HFFc6 (cell line): ENCODE results near the gene SCTR. TPM values are rescaled to one million over a fixed set of nuclear protein-coding genes. Genes with fewer than 3 reads are reported as not detected.

Experiments
- DNase-seq: peaks from one replicate; pipeline ENCODE4 v3.0.0-alpha.2; 2018
- H3K27ac Mint-ChIP-seq: 2 replicates; pipeline ENCODE4 v1.8.0; 2020; ENCODE audit warnings: mild to moderate bottlenecking, mixed read lengths
- H3K27me3 Mint-ChIP-seq: 2 replicates; pipeline ENCODE4 v1.8.0; 2021; ENCODE audit warnings: mild to moderate bottlenecking, moderate library complexity, mixed read lengths; ENCODE audit not compliant: insufficient read depth
- H3K36me3 Mint-ChIP-seq: 2 replicates; pipeline ENCODE4 v1.8.0; 2021; ENCODE audit warnings: low read depth, mixed read lengths
- H3K4me1 Mint-ChIP-seq: 2 replicates; pipeline ENCODE4 v1.8.0; 2020; ENCODE audit warnings: low read depth, mixed read lengths
- H3K4me3 Mint-ChIP-seq: 2 replicates; pipeline ENCODE4 v1.8.0; 2020; ENCODE audit warnings: mild to moderate bottlenecking, moderate library complexity, mixed read lengths
- H3K9me3 Mint-ChIP-seq: 2 replicates; pipeline ENCODE4 v1.8.0; 2020; ENCODE audit warnings: mild to moderate bottlenecking, mixed read lengths
- total RNA-seq, 6 experiments: library from RNA; stranded (reverse); fragmentation: NEBNext Ultra II Directional; extraction: Animal tissue kit (Norgen Biotek cat#: 25700); gene quantifications; 2 replicates in 1 of 6; 3 replicates in 5 of 6; pipeline ENCODE4 v1.2.3, GENCODE V29; 2021
- TF ChIP-seq, protein P1 (sequence below): fragments of 200-600 bp; sonication (generic); IDR thresholded peaks from 2 replicates; pipeline ENCODE4 v1.5.0; 2021; ENCODE audit warnings: antibody characterized with exemption, mild to moderate bottlenecking

SCTR gene
- total RNA-seq, 6 experiments from 2014 or later, result not detected

DNA sequence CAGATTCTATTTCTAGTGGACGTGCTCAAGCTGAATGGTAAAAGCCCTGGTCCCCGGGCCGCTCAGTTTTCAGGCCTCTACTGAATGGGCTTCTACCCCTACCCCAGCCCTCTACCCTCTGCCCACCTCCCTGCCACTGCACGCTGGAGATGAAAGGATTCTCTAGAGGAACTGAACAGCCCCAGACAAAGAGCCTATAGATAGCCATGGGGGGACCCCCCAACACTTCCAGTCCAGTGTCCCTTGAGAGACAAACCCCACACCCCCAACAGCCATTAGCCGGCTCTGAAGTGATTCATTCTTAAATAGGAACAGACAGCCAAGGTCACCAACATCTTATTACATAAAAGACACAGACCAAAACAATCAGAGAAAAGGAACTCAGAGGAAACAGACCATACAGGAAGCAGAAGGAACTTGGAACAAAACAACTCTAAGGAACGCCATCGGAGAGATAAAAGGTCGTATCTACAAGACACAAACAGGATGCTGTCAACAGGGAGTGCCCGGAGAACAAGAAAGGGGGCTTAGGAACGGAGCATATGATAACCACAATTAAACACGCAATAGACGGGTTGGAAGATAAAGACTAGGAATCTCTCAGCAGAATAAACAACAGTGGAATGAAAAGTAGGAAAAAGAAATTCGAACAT is 69.1 kb downstream of the SCTR start:
- Mint-ChIP-seq H3K36me3 (no peaks in the 10 kb centered on the region), H3K4me1 (no peaks in the 10 kb centered on the region), H3K27me3 (peaks cover 20% of the 10 kb centered on the region), H3K27ac (no peak overlapping the region), H3K9me3 (no peaks in the 10 kb centered on the region), H3K4me3 (no peak overlapping the region)
- TF ChIP-seq, protein P1, sequence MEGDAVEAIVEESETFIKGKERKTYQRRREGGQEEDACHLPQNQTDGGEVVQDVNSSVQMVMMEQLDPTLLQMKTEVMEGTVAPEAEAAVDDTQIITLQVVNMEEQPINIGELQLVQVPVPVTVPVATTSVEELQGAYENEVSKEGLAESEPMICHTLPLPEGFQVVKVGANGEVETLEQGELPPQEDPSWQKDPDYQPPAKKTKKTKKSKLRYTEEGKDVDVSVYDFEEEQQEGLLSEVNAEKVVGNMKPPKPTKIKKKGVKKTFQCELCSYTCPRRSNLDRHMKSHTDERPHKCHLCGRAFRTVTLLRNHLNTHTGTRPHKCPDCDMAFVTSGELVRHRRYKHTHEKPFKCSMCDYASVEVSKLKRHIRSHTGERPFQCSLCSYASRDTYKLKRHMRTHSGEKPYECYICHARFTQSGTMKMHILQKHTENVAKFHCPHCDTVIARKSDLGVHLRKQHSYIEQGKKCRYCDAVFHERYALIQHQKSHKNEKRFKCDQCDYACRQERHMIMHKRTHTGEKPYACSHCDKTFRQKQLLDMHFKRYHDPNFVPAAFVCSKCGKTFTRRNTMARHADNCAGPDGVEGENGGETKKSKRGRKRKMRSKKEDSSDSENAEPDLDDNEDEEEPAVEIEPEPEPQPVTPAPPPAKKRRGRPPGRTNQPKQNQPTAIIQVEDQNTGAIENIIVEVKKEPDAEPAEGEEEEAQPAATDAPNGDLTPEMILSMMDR, result no peak
- no peak for DNase-seq

DNA sequence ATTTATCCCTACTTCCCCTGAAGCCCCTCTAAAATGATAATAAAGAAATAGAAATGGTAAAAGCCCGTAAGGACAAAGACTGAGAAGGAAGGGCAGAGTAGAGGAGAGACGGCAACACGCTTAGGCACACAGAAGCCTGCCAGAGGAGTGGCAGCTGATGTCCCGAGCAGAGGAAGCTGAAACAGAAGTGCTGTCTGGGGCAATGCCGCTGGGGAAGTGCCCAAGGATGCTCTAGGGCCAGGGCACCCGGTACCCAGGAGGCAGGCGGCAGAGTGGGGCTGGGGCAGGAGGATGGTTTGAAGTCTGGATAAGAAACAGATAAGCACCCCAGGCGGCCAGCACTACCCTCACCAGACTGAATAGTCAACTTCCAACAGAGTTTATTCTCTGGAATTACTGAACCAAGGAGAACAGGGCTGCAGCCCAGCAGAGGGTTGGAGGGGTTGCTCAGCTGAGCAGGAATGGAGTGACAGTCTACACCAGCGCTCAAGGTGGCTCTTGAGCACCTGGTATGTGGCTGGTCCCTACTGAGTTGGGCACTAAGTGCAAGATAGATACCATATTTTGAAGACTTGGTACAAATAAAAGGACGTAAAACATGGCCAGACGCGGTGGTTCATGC is 70.2 kb downstream of the SCTR start:
- H3K4me3 Mint-ChIP-seq, result no peak overlapping the region
- peaks cover 20% of the 10 kb centered on the region for H3K27me3 Mint-ChIP-seq
- DNase-seq, result no peak

DNA sequence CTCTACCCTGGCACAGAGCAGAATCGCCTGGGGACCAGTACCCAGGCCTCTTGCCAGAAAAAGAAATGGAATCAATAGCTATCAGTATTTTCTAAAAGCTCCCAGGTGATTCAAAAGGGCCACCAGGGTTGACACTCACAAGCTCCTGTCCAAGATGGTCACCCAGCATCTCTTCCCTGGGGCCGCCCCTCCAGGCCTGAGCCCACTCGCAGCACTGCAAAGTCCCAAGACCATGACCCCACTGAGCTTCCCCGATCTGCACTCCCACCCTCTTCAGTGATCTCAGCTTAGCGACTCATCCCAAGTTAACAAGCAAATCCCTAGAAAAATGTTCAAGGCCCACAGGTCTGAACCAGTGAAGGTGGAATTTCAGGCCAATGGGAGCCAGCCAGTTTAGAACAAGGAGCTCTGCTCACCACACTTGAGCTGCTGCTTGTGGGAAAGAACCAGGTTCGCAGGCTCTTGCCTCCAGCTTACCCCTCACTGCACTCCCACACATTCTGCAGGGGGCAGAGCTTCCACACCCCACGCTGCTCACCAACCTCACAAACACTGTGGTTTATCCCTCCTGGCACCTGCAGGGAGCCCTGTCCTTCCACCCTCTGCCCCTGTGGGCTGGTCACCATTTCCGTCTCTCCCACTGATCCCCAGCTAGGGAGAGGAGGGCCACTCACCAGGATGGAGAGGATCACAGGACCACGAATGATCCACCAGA is 72.8 kb downstream of the SCTR start:
- H3K9me3 Mint-ChIP-seq, result no peaks in the 10 kb centered on the region
- no peak overlapping the region for H3K4me3 Mint-ChIP-seq
- no peaks in the 10 kb centered on the region for H3K4me1 Mint-ChIP-seq
- H3K36me3 Mint-ChIP-seq, result no peaks in the 10 kb centered on the region
- peaks cover 34% of the 10 kb centered on the region for H3K27me3 Mint-ChIP-seq
- TF ChIP-seq, protein P1, result no peak
- H3K27ac Mint-ChIP-seq, result no peak overlapping the region
- DNase-seq, result no peak

More for the DNA sequence above, 70.2 kb downstream of the SCTR start:
- Mint-ChIP-seq H3K9me3 (no peaks in the 10 kb centered on the region), H3K36me3 (no peaks in the 10 kb centered on the region), H3K4me1 (no peaks in the 10 kb centered on the region), H3K27ac (no peak overlapping the region)
- TF ChIP-seq, protein P1, result no peak

DNA sequence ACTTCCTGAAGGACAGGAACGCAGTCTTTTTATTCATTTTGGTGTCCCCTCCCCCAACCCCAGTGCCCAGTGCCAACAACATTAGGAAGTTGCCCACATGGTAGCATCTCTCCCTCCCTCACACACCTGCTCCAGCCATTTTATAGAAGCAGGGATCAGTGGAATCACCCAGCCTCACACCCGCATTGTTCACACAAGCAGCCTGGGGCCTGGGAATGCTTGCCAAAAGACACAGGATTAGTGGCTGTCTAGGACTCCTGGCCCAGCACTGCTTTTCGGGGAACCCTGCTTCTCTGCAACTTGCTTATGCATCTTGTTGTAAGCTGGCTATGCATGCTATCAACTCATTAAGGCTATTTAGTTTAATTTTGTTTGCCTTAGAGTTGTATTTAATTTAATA is 74.8 kb downstream of the SCTR start:
- peaks cover 37% of the 10 kb centered on the region for H3K27me3 Mint-ChIP-seq

DNA sequence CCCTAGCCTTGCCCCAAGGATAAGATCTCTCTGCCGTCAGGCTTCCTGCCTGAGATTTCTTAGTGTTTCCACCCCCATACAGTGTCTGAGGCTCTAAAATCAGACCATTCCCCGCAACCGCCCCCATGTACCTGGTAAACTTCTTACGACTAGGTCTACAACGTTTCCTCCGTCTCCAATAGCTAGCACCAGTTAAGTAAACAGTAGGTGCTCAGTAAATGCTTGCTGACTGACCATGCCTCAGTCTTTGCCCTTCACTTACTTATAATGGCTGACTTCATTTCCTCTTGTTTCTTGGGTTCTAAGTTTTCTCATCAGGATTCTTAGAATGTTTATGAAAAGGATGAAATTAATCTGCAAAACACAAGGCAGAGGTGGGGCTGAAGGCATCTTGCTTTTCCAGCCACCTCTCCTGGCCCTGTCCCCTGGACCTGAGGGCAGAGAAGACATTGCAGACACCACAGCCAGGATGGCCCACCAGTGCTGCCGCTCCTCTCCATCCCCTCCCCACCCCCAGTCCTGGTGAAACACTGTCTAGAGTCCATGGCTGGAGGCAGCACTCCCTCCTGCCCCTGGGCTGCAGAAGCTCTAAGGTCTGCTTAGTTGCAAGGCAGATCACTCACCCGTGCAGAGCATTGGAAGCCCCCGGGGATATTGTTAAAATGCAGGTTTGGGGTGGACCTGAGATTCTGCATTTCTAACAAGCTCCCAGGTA is 75.7 kb downstream of the SCTR start:
- no peak for DNase-seq
- TF ChIP-seq, protein P1, result no peak
- no peaks in the 10 kb centered on the region for H3K36me3 Mint-ChIP-seq
- no peaks in the 10 kb centered on the region for H3K4me1 Mint-ChIP-seq
- H3K27me3 Mint-ChIP-seq, result peaks cover 33% of the 10 kb centered on the region
- H3K9me3 Mint-ChIP-seq, result no peaks in the 10 kb centered on the region
- H3K4me3 Mint-ChIP-seq, result no peak overlapping the region
- no peak overlapping the region for H3K27ac Mint-ChIP-seq

More for the DNA sequence above, 74.8 kb downstream of the SCTR start:
- Mint-ChIP-seq H3K4me3 (no peak overlapping the region), H3K9me3 (no peaks in the 10 kb centered on the region), H3K27ac (no peak overlapping the region), H3K36me3 (no peaks in the 10 kb centered on the region), H3K4me1 (no peaks in the 10 kb centered on the region)
- TF ChIP-seq, protein P1, result no peak
- no peak for DNase-seq
